ENCODE data around the gene ETV1.

Gene ETV1

DNA sequence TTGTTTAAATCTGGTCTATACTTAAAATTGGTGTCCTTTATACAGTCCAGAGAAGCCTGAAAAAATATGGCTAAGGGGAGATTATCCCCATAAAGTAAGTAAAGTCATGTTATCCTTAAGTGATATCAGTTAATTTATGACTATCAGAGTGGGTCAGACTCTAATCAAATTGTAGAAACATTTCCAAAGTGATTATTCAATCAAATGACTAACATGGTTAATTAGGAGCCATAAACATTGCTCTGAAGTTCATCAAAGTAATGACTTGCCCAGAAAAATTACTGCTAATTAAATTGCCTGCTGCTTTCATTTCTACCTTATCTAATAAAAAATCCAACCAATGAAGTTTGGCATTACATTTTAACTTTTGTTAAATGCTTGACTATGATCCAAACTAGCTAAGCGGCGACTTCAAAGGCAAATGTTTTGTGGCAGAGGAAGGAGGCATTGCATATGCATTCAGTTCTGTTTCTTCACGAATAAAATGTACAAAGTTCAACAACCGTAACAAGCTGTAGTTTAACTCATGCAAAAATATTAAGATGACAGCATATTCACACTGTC lies 76.7 kb downstream of the ETV1 start:
- no peak for DNase-seq (ENCODE audit: low read depth)
- no peak overlapping the region for H3K4me3 ChIP-seq (ENCODE audit: low read length)
- TF ChIP-seq, protein P1, sequence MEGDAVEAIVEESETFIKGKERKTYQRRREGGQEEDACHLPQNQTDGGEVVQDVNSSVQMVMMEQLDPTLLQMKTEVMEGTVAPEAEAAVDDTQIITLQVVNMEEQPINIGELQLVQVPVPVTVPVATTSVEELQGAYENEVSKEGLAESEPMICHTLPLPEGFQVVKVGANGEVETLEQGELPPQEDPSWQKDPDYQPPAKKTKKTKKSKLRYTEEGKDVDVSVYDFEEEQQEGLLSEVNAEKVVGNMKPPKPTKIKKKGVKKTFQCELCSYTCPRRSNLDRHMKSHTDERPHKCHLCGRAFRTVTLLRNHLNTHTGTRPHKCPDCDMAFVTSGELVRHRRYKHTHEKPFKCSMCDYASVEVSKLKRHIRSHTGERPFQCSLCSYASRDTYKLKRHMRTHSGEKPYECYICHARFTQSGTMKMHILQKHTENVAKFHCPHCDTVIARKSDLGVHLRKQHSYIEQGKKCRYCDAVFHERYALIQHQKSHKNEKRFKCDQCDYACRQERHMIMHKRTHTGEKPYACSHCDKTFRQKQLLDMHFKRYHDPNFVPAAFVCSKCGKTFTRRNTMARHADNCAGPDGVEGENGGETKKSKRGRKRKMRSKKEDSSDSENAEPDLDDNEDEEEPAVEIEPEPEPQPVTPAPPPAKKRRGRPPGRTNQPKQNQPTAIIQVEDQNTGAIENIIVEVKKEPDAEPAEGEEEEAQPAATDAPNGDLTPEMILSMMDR (conservative IDR thresholded peaks at IDR 0.05; ENCODE audit: low read length) = no peak

DNA sequence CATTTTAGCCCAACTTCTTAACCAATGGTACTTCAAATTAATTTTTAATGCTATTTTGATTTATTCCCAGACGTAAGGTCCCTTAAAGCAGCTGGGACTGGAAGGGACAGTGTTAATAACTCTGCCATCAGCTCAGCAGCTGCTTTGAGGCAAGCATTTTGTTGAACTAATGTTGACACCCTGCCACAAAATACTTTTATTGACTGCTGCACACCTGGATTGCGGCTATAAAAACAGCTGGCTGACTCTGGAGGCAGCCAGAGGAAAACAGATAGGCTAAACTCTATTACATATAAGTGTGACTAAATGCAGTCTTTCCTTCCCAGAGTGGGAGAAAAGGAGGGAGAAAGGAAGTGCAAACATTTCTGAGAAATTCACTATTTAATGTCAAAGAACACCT lies 77.6 kb downstream of the ETV1 start:
- H3K4me3 ChIP-seq (ENCODE audit: low read length) = no peak overlapping the region
- TF ChIP-seq, protein P1 (conservative IDR thresholded peaks at IDR 0.05; ENCODE audit: low read length) = no peak
- no peak for DNase-seq (ENCODE audit: low read depth)

DNA sequence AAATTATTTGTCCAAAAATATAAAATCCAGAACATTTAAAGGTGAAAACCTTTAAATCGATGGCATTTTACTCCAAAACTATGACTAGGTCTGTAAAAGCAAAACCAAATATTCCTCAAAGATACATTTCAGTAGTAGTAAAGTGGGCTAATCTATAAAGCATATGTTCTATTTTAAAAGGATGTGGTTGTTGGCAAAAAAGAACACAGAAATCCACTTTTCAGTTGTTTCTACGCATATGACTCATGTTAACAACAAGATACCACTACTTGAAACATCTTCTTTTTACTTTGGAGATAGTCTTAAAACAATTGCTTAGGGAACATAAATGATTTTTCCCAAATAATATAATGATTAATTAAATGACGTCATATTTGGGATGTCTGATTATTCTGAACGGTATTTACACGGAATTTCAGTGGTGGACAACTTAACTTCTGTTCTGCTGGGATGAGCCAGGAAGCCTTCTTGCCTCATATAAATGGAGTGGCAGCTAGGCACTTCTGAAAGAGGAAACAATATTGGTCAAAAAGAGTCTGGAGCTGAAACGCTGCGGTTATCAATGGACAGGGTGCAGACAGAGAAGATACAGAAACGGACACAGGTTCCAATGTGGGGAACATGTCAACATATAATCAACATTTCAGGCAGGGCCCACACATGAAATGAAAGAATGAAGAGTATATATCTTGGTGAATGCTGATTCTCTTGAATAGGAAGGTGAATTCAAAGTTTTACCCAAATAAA lies 78.5 kb downstream of the ETV1 start:
- no peak overlapping the region for H3K4me3 ChIP-seq (ENCODE audit: low read length)
- TF ChIP-seq, protein P1 (conservative IDR thresholded peaks at IDR 0.05; ENCODE audit: low read length) = no peak
- DNase-seq (ENCODE audit: low read depth) = no peak

DNA sequence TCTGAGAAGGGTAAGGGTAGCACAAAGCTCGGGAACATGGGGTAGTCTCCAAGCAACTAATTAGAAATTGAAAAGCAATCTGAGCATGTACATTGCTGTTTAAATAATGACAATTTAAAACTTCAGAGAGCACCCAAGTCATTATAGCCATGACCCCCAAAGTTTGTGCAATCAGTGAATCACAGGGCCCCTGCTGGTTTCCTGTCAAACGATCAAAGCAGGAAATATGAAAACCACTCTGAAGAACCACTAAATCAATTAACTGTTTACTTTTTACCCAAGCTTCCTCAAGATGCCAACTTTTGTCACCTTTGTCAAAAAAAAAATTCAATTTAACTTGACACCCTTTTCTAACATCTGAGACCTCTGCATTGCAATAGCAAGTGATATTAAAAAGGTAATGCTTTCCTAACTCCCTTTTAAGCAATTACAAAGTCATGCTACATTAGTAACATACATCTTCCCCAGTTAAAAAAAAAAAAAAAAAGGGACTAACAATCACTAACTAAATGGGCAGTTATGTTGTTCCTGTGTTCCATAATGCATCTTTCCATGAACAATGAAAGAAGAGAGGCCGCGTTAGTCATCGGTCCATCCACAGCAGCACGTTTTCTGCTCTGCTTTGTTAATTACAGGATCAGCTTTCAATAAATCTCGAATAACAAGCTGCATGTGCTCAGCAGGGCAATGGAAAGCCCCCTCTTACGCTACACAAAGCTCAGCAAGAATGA lies 80.6 kb downstream of the ETV1 start:
- TF ChIP-seq, protein P1 (conservative IDR thresholded peaks at IDR 0.05; ENCODE audit: low read length) = no peak
- H3K4me3 ChIP-seq (ENCODE audit: low read length) = no peak overlapping the region
- DNase-seq (ENCODE audit: low read depth) = no peak

DNA sequence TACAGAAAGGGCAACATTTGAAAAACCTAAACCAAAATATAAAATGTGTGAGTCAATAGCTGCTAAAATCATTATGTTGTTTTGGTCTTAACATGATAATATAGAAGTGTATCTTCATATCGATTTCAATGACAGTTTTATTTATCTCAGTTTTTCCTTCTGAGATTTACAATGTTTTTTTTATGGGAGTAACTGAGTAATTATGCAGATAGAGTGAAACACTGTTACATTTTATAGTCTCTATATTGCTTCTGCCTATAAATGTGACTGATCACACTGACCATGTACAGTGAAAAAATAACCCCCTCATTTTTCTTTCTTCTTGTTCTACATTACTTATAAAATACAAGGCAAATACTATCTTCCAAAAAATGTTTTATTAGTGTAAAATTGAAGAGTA lies 81.6 kb downstream of the ETV1 start:
- no peak overlapping the region for H3K4me3 ChIP-seq (ENCODE audit: low read length)
- no peak for DNase-seq (ENCODE audit: low read depth)
- TF ChIP-seq, protein P1 (conservative IDR thresholded peaks at IDR 0.05; ENCODE audit: low read length) = no peak

DNA sequence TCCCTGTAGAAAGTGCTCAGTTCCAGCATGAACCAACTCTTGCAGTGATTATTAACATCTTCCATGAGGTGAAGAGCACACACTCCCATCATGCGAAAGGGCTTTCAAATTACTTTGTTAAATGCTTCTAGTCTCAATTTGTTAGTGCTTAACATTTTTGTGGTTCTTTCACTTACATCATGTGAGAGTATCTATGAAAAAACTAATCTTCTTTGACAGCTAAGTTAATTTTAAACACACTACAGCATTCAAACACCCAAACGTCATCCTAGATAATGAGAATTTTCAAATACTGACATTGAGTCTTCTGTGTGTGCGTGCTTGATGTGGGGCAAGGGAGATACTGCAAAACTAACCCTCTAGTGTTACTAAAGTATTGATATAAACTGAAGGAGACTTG lies 84.8 kb downstream of the ETV1 start:
- DNase-seq (ENCODE audit: low read depth) = peak; percentile 95
- no peak overlapping the region for H3K4me3 ChIP-seq (ENCODE audit: low read length)
- TF ChIP-seq, protein P1 (conservative IDR thresholded peaks at IDR 0.05; ENCODE audit: low read length) = no peak

All from AG10803 (cell line).